SK-N-DZ (cell line): ENCODE results near the gene PIGZ.
A peak's percentile ranks its signal among the peaks of the same experiment; 100 is the strongest.
"Not testable (repeated sequence)": the region's sequence is repeated elsewhere in the genome, so short reads cannot be mapped to it uniquely, and the experiment has no call there.

ENCODE experiments used
- DNase-seq: peaks from one replicate; pipeline ENCODE4 v3.0.0-alpha.2; 2015; ENCODE audit warnings: low spot score

PIGZ gene

DNA sequence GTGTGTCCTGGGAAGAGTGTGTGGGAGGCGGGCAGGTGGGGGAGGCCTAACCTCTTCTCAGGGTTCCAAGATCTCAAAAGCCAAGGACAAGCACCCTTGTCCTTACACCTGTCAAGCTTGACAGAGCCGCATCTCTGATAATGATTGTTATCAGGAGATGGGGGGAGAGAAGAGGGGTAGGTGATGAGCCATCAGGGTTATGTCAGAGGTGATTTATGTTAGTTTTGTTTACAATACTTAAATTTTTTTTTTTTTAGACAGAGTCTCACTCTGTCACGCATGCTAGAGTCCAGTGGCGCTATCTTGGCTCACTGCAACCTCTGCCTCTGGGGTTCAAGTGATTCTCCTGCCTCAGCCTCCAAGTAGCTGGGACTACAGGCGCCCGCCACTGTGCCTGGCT lies 18.9 kb downstream of the PIGZ start:
- DNase-seq = no peak

- DNase-seq = peak; percentile 48
These were observed 19.4 kb downstream of the PIGZ start for GRCh38 chr3:196949285-196949619.

GRCh38 chr3:196948442-196949284 lies 20.0 kb downstream of the PIGZ start:
- peak; percentile 84 for DNase-seq

- no peak for DNase-seq
These were observed 20.7 kb downstream of the PIGZ start for GRCh38 chr3:196947860-196948441.

DNA sequence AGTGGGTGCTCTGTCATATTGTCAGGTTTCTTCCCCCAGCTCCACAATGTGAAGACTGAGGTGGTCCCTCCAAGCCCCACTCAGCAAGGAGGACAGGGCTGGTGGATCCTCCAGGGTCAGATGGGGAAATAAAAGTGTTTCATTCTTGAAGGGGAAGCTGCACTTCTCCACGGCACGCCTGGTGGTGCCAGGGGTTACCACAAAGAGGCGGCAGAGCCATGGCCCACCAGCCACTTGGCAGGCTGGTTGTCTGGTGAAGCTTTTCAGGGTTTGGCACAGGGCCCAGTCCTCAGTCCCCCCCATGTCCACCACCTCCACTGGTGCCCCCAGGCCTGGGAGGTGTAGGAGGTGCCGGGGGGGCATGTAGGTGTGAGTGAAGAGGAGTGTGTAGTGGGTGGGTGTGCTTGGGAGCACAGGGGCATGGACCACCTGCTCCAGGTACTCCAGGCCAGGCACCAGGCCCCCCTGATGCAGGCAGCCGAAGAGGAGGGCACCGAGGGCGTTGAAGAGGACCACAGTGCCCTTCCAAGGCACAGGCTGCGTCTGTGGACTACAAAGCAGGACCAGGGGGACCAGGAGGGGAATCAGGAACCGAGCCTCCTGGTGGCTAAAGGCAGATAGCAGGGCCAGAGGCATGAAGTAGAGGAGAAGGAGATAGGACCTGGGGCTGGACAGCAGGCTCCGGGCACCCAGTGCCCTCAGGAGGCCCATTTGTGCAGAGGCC lies 21.3 kb downstream of the PIGZ start:
- no peak for DNase-seq

- not testable (repeated sequence) for DNase-seq
These were observed 24.4 kb downstream of the PIGZ start for GRCh38 chr3:196944037-196944790.

GRCh38 chr3:196942915-196943277 lies 25.7 kb downstream of the PIGZ start:
- DNase-seq = no peak

GRCh38 chr3:196942226-196942914 lies 26.3 kb downstream of the PIGZ start, which contains the start of gene NCBP2:
Gene NCBP2 (minus strand): TSS chr3:196942528. CDS start chr3:196942503, 25 bp downstream.
- peak; percentile 97 for DNase-seq

DNA sequence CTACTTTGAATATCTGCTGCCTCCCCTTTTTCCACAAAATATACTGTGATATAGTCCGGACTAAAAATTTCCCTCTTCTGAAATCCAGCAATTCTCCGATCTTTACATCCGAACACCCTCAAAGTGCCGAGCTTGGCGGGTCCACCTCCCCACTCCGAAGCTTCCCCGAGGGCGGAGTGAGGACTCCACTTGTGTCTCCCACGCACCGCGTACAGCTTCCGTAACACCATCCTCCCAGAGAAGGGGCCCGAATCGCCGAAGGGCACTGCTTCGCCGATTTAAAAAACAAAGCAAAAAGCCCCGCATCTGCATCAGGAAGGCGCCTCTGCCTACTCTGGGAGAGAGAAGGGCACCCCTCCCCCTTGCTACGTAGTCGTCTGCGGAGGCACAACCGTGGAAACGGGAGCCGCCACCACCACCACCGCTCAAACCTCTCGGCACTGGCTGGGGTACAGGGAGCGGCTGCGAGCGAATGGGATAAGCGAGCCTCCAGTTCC lies 26.9 kb downstream of the PIGZ start:
- no peak for DNase-seq

- no peak for DNase-seq
These were observed 30.1 kb downstream of the PIGZ start for GRCh38 chr3:196938576-196938975.

GRCh38 chr3:196938124-196938523 lies 30.5 kb downstream of the PIGZ start:
- DNase-seq = no peak

- no peak for DNase-seq
These were observed 32.3 kb downstream of the PIGZ start for GRCh38 chr3:196936288-196936687.

GRCh38 chr3:196932600-196932999 lies 36.0 kb downstream of the PIGZ start:
- DNase-seq = no peak

DNA sequence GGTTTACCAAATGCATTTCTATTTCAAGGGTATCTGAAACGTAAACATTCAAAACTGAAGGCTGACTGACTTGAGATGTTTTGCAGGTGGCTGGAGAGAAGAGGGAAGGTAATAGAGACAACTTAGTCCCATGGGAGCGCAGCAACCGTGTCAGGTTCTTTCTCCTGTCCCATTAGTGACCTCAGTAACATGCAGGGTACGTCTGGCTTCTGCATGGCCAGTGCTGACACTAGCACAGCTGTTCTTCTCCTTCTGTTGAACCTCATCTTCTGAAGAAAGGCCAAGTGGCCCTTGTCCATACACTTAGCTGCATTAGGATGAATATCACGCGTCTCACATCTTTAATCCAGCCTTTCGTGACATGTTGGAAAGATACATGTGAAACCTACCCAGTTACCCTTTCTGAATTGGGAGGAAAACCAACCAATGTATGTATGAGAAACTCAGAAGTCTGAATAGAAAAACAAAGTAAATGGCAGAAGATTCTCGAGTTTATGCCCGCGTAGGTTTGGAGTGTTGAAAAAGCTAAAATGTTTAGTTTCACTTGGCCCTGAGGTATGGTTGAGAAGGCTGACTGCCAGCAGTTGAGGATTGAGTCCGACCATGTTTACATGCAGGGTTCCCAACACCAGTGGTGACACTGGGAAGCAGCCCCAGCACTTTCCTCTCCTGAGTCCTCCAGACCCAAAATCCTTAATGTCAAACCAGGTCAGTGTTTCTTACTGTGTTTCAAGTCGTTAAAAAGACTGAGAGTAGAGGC lies 36.6 kb downstream of the PIGZ start:
- DNase-seq = no peak

DNA sequence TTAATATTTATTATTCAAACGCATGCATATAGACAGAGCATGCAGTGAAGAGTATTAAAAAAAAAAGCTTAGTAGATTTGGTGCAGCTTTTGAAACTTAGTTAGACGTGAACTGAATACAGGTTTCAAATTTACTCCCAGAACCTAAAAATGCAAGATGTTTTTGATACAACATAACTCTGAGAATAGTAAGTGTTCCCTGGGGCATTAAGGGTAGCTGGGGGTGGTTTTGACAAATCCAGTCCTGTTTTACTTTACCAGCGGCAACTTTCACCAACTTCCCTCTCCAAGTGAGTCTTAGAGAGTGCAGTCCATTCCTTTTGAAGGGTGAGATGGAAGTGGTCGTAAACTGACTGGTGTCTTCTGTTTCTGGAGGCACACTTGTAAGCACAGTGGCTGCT lies 37.5 kb downstream of the PIGZ start:
- no peak for DNase-seq

GRCh38 chr3:196927571-196928453 lies 40.8 kb downstream of the PIGZ start:
- DNase-seq = no peak

DNA sequence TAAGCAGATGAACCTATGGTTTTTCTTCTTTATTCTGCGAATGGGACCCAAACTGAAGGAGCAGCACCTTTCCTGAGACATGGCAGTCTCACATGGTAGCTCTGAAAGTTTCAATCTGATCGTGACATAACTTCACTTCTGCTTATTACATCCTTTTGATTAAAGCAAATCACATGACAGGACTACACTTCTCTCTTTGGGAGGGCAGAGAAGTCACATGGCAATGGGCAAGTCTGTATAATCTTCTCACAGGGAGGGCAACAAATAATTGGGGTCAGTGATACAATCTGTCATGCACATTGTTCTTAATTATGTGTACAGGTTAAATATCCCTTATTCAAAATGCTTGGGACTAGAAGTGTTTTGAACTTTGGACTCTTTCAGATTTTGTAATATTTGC lies 47.9 kb downstream of the PIGZ start:
- no peak for DNase-seq

DNA sequence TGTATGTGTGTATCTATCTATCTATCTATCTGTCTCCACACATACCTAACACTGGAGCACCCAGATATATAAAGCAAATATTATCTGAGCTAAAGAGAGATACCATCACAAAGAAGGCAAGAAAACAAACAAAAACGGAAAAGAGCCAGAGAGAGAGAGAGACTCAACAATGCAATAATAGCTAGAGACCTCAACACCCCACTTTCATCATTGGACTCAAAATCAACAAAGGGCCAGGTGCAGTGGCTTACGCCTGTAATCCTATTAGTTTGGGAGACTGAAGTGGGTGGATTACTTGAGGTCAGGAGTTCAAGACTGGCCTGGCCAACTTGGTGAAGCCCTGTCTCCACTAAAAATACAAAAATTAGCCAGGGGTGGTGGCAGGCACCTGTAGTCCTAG lies 49.7 kb downstream of the PIGZ start:
- no peak for DNase-seq

- no peak for DNase-seq
These were observed 51.6 kb downstream of the PIGZ start for GRCh38 chr3:196916995-196917394.
